Heart right ventricle (tissue), 16 donors: Measurements from ENCODE around the gene GAS6. TPM values are rescaled to one million over a fixed set of nuclear protein-coding genes. Genes with fewer than 3 reads are reported as not detected.

Experiments used
- ATAC-seq, 8 donors: fragments of 200-7000 bp; cut with Tn5 transposase; one replicate each; pipeline ENCODE4 v1.9.1; 2020; ENCODE audit warnings: mild to moderate bottlenecking in 8 of 8, moderate library complexity in 8 of 8, moderate number of reproducible peaks in 1 of 8
- DNase-seq, 2 donors: peaks; one replicate each; pipeline ENCODE4 v3.0.0-alpha.2; 2020
- H3K27ac ChIP-seq, 10 donors: fragments of 200-600 bp; sonication (generic) in 2 of 10; one replicate each; pipeline versions ENCODE4 v1.5.0 to v1.8.0; 2020 to 2022; ENCODE audit warnings: mild to moderate bottlenecking in 3 of 10
- H3K27me3 ChIP-seq, 7 donors: fragments of 200-600 bp; one replicate each; pipeline ENCODE4 v1.8.0; 2021 to 2022; ENCODE audit warnings: mild to moderate bottlenecking in 2 of 7
- H3K36me3 ChIP-seq, 9 donors: fragments of 200-600 bp; sonication (generic) in 1 of 9; one replicate each; pipeline versions ENCODE4 v1.5.0 to v1.8.0; 2020 to 2022; ENCODE audit warnings: mild to moderate bottlenecking in 2 of 9
- H3K4me1 ChIP-seq, 9 donors: fragments of 200-600 bp; sonication (generic) in 1 of 9; one replicate each; pipeline versions ENCODE4 v1.5.0 to v1.8.0; 2020 to 2022; ENCODE audit warnings: mild to moderate bottlenecking in 4 of 9
- H3K4me3 ChIP-seq, 10 donors: fragments of 200-600 bp; sonication (generic) in 2 of 10; one replicate each; pipeline versions ENCODE4 v1.5.0 to v1.8.0; 2020 to 2022; ENCODE audit warnings: mild to moderate bottlenecking in 7 of 10, moderate library complexity in 2 of 10
- H3K9me3 ChIP-seq, 11 donors: fragments of 200-600 bp in 10 of 11; sonication (generic) in 2 of 11; one replicate each; pipeline versions ENCODE4 v1.5.0 to v1.8.0; 2013 to 2022; ENCODE audit warnings: mild to moderate bottlenecking in 2 of 11, control low read depth in 1 of 11, moderate library complexity in 1 of 11
- WGBS, 2 donors: extraction: QIAGEN DNeasy Blood & Tissue Kit; methylation state at CpG; one replicate each; pipeline ENCODE4 v1.1.7; 2013; ENCODE audit warnings: inconsistent platforms in 1 of 2; 5-methylcytosine and 5-hydroxymethylcytosine counted together
- intact Hi-C, 10 donors: fragments of 100-400 bp; cut with DNase I; formaldehyde crosslinking; loops; one replicate each; pipeline versions ENCODE4 v1.11.1 to v1.14.2; 2022
- polyA plus RNA-seq, 2 donors: library from polyadenylated mRNA; stranded (reverse); fragments of 200-250 nt; gene quantifications; one replicate each; pipeline ENCODE4 v1.2.3, GENCODE V29; 2013
- total RNA-seq, 10 donors: library from RNA; stranded (reverse); fragmentation: NEBNext Ultra II Directional in 3 of 10; extraction: Animal tissue kit (Norgen Biotek cat#: 25700) in 3 of 10; gene quantifications; one replicate each; pipeline versions ENCODE4 v1.2.1 to v1.2.4, GENCODE V29; 2021 to 2023
- TF ChIP-seq, protein P1 (sequence below), 9 donors: fragments of 200-600 bp; sonication (generic) in 2 of 9; IDR thresholded peaks; one replicate each; pipeline versions ENCODE4 v1.5.0 to v1.8.0; 2021 to 2022; ENCODE audit warnings: antibody characterized with exemption in 9 of 9, mild to moderate bottlenecking in 5 of 9, moderate library complexity in 1 of 9
- donor health status: Arrhythmogenic right ventricular cardiomyopathy.
- donor health status: ischemic (EF 13 %, LVEDD 7.1; RV severe dilation, severe dysfunction).
- donor health status: healthy with polysubstance abuse.
- donor health status: DM: no; HTN: yes; CAD: no.
- donor health status: DM: no; HTN: no; CAD: no.
- donor health status: ischemic (EF 25% LVEDD 6.9; RV normal size, moderate dysfunction).
- donor health status: ischemic (EF 25% LVEDD 5.7; RV mildly dilated, moderate dysfunction).
- donor health status: healthy.
- donor health status: DM: yes; HTN: yes; CAD: no.
- donor health status: Ischemic cardiomyopathy.
- donor health status: ischemic (EF 35%, LVEDD 5.7; RV mildly dilated, moderate dysfunction).
- donor health status: nonischemic (EF 11% LVEDD 7.7; RV severe dilation, severe dysfunction).
- donor health status: DM: yes; HTN: yes; CAD: no.
- donor health status: PGD.
- donor health status: ischemic (EF 29% LVEDD 5.4; RV normal size, mild dysfunction).
- donor health status: nonischemic (EF 23%, LVEDD 6.1; RV moderate dilation, normal function).

Gene GAS6
- total and polyA plus RNA-seq, 12 donors, result 113 to 280 (median 174) TPM

GRCh38 chr13:113884821-113885220 is 20.9 kb upstream of the GAS6 start:
- H3K27me3 ChIP-seq, result no peaks in the 10 kb centered on the region
- no peak overlapping the region for H3K4me3 ChIP-seq
- H3K27ac ChIP-seq, result no peak overlapping the region
- H3K9me3 ChIP-seq, result no peaks in the 10 kb centered on the region
- 95% methylated on average over 7 of the region's 7 CpGs for WGBS, 2 donors
- TF ChIP-seq, protein P1, sequence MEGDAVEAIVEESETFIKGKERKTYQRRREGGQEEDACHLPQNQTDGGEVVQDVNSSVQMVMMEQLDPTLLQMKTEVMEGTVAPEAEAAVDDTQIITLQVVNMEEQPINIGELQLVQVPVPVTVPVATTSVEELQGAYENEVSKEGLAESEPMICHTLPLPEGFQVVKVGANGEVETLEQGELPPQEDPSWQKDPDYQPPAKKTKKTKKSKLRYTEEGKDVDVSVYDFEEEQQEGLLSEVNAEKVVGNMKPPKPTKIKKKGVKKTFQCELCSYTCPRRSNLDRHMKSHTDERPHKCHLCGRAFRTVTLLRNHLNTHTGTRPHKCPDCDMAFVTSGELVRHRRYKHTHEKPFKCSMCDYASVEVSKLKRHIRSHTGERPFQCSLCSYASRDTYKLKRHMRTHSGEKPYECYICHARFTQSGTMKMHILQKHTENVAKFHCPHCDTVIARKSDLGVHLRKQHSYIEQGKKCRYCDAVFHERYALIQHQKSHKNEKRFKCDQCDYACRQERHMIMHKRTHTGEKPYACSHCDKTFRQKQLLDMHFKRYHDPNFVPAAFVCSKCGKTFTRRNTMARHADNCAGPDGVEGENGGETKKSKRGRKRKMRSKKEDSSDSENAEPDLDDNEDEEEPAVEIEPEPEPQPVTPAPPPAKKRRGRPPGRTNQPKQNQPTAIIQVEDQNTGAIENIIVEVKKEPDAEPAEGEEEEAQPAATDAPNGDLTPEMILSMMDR (IDR thresholded peaks at IDR 0.05), result no peak
- intact Hi-C loops, result no loop called here
- H3K4me1 ChIP-seq, result peaks cover 8 to 70% (median 39%) of the 10 kb centered on the region in 9 donors
- ATAC-seq (no peak), DNase-seq (no peak)
- H3K36me3 ChIP-seq, result no peaks in the 10 kb centered on the region

GRCh38 chr13:113883921-113884804 is 20.3 kb upstream of the GAS6 start:
- TF ChIP-seq, protein P1 (IDR thresholded peaks at IDR 0.05), result no peak
- H3K36me3 ChIP-seq, result no peaks in the 10 kb centered on the region
- no peak overlapping the region for H3K4me3 ChIP-seq
- no peaks in the 10 kb centered on the region for H3K9me3 ChIP-seq
- WGBS, 2 donors, result 93% methylated on average over 47 to 51 of the region's 51 CpGs
- H3K27me3 ChIP-seq, result no peaks in the 10 kb centered on the region
- H3K27ac ChIP-seq, result no peak overlapping the region
- ATAC-seq (no peak), DNase-seq (no peak)
- intact Hi-C loops, result no loop called here
- peaks cover 8 to 76% (median 41%) of the 10 kb centered on the region in 9 donors for H3K4me1 ChIP-seq

DNA sequence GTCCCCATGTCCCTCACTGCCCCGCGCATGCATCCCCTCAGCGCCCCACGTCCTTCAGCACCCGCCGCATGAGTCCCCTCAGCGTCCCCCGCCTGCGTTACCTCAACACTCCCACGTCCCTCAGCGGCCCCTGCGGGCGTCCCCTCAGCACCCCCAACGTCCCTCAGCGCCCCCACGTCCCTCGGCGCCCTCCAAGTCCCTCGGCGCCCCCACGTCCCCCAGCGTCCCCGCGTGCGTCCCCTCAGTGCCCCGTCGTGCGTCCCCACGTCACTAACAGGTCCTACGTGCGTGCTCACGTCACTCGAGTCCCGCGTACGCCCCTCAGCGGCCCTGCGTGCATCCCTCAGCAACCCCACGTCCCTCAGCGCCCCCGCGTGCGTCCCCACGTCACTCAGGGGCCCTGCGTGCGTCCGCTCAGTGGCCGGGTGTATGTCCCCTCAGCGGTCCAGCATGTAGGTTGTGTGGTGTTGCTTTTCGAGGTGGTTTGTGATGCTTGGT is 19.5 kb upstream of the GAS6 start:
- Histone ChIP-seq H3K9me3 (no peaks in the 10 kb centered on the region), H3K4me1 (peaks cover 12 to 74% (median 43%) of the 10 kb centered on the region in 9 donors)

DNA sequence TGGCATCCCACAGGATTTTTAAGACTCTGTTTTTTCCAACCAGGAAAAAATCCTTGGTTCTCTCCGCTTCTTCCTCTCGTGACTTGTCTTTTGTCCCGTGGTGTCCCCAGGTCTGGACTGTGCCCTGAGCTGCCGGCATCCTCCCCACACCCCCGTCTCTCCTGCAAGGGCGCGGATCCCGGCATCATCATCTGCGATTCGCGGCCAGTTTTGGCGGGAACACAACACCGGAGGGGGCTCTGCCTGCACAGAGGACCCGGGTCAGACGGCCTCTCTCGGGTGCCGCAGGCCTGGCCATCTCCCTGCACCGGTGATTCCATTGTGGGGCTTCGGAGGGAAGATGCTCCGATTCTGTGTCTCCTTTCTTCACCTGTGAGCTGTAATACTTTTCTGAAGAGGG is 18.8 kb upstream of the GAS6 start:
- Histone ChIP-seq H3K9me3 (no peaks in the 10 kb centered on the region), H3K4me1 (peaks cover 12 to 68% (median 43%) of the 10 kb centered on the region in 9 donors), H3K36me3 (no peaks in the 10 kb centered on the region), H3K27me3 (no peaks in the 10 kb centered on the region), H3K4me3 (peak overlapping the region in 3 of 10 donors; percentile 1 to 23 (median 17)), H3K27ac (peak overlapping the region; percentile 36 to 94 (median 80))
- TF ChIP-seq, protein P1 (IDR thresholded peaks at IDR 0.05), result no peak
- DNase-seq, result no peak
- intact Hi-C loops, result loop anchor here in 1 of 10 donors (1.0 kb wide), 2 partner anchors 45 to 65 kb away; no protein-coding TSS in a partner anchor
- WGBS, 2 donors, result 61 to 64% methylated on average over 20 of the region's 20 CpGs
- ATAC-seq, result peak in 5 of 8 donors; percentile 3 to 24 (median 8)

More for the DNA sequence above, 19.5 kb upstream of the GAS6 start:
- no peaks in the 10 kb centered on the region for H3K27me3 ChIP-seq
- TF ChIP-seq, protein P1 (IDR thresholded peaks at IDR 0.05), result no peak
- no peak overlapping the region for H3K4me3 ChIP-seq
- ATAC-seq, result no peak
- peak overlapping the region in 2 of 10 donors; percentile 86 for H3K27ac ChIP-seq
- intact Hi-C loops, result no loop called here
- DNase-seq, result no peak
- 97 to 98% methylated on average over 50 of the region's 50 CpGs for WGBS, 2 donors
- no peaks in the 10 kb centered on the region for H3K36me3 ChIP-seq
